HG02973 (cell line): ENCODE data around the gene LHX5.

Experiments
- ATAC-seq: cut with Tn5 transposase; IDR thresholded peaks from one replicate; pipeline ENCODE4 v1.9.1; 2021; ENCODE audit warnings: moderate library complexity; ENCODE audit not compliant: unreplicated experiment

Gene LHX5

DNA sequence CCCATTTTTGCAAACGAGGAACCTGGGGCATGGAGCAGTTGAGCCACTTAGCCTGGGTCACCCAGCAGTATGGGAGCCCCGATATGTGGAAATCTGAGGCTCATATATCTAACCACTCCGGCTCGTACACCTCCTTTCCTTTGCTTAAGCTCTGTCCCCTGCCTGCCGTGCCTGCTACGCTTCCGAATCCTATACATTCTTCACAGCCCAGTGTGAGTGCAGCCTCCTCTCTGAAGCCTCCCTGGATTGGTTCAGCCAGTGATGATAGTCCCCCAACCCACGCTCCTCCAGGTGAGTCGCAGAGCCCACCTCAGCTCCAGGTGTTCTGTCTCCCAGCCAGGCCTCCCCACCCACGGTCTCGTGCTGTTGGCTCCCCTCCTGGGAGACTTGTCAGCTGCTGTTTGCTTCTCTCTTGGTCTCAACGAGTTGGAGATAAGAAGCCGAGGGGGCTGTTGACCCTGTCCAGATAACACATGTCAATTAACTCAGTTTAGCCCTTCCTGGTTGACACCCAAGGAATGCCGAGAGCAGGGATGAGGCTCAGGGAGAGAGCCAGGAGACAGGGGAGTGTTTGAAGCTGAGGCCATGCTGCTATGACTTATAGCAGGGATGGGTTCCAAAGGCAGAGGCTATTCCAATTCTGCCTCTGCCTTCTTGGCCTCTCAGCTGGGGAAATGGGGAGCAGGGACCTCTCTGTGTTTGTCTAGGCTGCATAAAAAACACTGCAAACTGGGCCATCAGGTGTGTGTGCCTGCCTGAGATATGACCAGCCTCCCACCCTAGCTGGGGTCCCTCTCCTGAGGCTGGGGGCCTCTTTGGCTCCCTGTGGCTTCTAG lies 30.5 kb downstream of the LHX5 start:
- ATAC-seq, result no peak

DNA sequence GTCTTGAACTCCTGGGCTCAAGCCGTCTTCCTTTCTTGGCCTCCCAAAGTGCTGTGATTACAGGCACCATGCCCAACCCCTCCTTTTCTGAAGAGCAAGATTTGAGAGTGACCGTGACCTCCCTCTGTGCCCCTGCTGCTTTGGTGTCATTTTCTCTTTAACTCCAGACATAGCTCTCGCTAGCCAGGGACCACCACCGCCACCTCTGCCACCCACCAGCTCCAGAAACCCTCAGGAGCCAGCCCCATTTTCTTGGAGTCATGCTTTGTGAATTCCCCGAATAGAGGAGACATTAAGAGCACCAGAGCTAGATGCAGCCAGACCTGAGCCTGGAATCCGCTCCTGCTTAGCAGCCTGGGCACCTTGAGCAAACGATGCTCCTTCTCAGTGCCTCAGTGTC lies 31.3 kb downstream of the LHX5 start:
- no peak for ATAC-seq

DNA sequence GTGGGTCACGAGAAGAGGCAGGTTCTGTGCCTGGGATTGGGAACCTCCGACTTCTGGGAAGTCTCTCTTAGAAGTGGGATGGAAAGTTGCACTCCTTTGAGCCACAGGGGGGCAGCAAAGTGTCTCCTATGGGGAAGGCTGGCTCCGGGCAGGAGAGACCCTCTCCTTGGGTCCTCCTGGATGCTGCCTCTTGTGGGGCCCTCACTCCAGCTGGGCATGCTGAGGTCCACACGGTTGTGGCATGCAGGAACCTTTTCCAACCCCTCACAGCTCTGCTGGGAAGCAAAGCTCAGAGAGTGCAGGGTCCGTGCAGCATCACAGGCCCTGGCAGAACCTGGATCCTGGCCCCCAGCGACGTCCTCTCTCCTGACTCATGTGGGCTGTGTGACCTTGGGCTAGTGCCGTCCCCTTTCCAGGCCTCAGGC lies 32.1 kb downstream of the LHX5 start:
- ATAC-seq, result no peak

DNA sequence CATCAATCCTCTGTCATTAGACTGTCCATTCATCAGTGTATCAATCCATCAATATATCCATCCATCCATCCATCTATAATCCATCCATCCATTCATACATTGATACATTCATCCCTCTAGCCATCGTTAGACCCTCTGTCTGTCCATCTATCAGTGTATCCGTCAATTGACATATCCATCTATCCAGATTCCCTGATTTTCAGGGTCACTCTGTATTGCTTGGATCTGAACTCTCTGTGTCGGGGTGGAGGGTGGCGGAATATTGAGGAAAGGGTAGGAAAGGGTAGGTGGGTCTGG lies 32.4 kb downstream of the LHX5 start:
- ATAC-seq, result no peak

DNA sequence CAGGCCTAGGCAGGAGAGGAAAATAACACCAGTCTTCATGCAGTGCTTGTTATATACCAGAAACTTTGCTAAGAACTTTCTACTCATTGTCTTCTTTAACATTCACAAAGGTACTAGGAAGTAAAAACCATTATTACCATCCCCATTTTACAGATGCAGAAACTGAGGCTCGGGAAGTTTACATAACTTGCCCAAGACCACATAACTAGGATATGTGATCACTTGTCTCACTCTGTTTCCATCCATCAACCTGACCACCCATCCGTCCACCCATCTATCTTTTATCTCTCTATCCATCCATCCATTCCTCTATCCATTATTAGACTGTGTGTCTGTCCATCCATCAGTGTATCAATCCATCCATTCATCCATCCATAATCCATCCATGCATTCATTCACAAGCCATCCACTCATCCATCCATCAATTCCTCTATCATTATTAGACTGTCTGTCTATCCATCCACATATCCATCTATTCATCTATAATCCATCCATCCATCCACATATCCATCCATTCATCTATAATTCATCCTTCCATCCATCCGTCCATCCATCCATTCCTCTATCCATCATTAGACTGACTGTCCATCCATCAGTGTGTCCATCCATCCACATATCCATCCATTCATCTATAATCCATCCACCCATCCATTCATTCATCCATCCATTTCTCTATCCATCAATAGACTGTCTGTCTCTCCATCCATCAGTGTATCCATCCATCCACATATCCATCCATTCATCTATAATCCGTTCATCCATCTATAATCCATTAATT lies 33.0 kb downstream of the LHX5 start:
- ATAC-seq, result no peak

DNA sequence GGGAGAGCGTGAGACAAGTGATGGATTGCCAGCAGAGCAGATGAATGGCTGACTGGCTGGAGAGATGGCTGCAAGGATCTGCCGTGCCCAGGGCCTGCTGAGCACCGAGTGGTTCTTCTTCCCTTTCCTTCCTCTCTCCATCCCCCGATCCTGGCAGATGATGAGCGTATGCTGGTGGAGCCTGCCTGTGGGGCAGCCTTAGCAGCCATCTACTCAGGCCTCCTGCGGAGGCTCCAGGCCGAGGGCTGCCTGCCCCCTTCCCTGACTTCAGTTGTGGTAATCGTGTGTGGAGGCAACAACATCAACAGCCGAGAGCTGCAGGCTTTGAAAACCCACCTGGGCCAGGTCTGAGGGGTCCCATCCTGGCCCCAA lies 34.0 kb downstream of the LHX5 start:
- ATAC-seq, result no peak

DNA sequence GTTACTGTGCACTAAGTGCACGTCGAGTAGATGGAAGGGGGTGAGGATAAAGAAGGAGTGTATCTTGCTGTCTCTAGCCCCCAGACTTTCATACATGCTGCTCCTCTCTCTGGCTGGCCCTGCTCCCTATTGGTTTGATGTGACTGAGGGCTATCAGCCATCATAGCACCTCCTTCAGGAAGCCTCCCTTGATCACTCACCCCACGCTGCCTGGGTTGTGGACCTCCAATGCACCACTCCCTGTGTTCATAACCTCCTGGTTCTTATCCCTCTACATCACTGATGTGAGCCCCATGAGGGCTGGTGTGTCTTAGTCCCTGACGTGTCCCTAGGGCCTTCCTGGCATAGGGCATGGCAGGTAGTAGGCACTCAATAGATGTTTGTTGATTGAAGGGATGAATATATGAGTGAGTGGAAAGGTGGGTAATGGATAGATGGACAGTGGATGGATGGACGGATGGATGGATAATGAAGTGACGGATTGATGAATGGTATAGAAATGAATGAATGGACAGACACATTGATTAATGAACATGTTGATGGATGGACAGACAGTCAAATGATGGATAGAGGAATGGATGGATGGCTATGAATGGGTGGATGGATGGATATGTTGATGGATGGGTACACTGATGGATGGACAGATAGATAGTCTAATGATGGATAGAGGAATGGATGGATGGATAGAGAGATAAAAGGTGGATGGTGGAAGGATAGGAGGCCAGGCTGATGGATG lies 34.5 kb downstream of the LHX5 start:
- ATAC-seq, result no peak

DNA sequence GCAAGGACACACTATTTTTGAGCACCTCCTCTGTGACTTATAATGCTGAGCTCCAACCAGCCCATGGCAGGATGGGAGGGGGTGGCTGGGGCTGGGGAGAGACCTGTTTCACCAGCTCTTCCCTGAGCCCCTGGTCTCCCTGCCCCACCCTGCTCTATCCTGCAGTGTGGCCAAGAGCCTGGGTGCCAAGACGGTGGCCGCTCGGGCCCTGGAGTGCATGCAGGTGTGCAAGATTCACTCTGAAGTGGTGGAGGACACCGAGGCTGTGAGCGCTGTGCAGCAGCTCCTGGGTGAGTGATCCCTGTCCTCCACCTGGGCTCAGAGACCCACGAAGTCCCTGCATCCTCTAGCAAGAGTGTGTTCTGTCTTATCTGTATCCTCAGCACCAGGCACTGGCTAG lies 35.1 kb downstream of the LHX5 start:
- no peak for ATAC-seq

DNA sequence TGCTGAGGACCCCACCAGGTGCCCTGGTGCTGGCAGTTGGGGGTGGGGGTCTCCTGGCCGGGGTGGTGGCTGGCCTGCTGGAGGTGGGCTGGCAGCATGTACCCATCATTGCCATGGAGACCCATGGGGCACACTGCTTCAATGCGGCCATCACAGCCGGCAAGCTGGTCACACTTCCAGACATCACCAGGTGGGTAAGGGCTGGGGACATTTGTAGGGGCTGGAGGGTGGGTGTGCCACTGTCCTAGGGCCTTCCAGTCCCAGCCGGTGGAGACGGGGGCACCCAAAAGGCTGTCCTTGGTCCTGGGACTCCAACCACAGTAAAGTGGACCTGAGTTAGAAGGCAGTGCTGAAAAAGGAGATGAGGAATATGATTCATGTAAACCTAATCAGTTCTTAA lies 36.3 kb downstream of the LHX5 start:
- ATAC-seq, result no peak

DNA sequence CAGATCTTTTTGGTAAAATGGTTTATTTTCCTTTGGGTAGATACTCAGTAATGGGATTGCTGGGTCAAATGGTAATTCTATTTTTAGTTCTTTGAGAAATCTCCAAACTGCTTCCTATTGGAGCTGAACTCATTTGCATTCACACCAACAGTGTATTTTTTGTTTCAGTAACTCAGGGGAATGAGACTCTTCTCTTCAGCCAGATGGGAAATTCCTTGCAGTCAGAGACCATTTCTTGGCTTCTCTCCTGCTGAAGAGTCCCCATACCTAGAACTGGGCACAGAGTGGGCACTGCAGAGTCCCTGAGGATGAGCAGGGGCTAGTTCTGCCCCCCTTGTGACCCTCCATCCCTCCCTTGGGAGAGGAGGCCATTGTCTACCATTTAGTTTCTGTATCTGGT lies 38.7 kb downstream of the LHX5 start:
- no peak for ATAC-seq

DNA sequence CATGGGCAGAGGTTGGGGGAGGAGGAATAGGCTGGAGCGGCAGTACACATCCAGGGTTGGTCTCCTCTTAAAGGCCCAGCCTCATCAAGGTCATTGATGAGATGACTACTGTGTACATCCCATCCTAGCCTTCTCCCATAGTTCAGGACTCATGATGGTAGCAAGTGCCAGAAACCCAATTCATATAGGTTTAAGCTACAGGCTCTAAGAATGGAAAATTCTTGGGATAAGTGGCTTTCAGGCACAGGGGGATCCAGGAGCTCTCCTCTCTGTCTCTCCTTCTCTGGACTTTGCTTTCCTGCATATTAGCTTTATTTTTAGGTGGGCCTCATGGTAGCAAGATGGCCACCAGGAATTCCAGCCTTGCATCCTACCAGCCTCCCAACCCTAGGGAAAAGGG lies 43.2 kb downstream of the LHX5 start:
- ATAC-seq, result no peak

DNA sequence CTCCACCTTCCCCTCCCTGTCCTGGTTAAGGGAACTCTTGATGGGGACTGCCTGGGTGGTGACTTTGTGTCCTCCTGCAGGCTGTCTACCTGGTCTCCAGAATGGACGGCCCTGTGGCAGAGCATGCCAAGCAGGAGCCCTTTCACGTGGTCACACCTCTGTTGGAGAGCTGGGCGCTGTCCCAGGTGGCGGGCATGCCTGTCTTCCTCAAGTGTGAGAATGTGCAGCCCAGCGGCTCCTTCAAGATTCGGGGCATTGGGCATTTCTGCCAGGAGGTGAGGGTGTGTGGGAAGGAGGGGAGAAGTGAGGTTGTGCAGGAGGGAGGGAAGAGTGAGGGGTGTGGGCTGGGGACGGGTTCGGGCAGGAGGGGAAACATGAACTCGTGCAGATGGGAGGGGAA lies 43.8 kb downstream of the LHX5 start:
- ATAC-seq, result no peak

DNA sequence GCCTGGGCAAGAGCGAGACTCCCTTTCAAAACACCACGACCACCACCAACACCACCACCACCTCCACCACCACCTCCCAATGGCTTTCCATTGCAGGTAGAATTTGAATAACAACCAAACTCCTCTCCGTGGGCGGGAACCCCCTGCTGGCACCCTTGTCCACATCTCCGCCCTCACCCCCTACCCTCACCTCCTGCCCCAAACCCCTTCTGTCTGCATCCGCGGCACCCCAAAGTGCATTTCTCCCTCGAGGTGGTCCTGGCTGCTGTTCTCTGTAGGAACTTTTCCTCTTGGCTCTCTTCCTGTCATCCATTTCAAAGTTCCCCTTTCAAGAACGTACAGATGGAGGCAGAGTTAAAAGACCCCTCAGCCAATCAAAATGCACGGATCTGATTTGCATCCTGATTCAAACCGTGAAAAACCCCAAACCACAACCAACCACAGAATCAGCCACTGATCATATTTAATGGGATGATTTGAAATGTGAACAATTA lies 45.7 kb downstream of the LHX5 start:
- no peak for ATAC-seq

DNA sequence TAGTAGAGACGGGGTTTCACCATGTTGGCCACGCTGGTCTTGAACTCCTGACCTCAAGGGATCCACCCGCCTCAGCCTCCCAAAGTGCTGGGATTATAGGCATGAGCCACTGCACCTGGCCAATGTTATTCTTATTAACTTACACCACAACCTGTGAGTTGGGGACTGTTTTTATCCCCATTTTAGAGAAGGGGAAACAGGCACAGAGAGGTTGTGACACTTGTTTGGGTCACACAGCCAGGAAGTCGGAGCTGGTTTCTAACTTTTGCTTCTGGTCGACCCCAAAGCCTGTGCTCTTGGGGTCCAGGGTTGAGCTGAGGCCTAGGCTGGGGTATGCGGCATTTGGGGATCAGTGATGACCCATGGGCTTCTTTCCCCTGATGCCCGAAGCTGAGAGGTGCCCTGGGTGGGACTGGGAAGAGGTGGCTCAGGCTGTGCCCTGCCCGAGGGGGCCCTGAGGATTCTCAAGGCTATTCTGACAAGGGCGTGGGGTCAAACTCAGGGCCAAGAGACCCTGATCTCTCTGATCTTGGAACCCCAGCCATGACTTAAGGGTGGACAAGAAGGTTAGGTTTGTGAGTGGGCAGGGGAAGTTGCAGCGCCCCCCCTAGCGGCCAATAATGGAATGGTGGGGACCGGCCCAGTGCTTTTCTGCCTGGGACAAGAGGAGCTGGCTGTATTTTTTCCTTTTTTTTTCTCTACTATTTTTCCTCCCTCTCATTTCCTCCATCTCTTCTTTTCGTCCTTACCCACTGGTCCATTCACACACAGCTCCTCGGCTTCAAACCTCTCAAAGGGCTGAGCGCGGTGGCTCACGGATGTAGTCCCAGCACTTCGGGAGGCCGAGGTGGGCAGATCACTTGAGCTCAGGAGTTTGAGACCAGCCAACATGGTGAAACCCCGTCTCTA lies 46.5 kb downstream of the LHX5 start:
- ATAC-seq, result no peak

DNA sequence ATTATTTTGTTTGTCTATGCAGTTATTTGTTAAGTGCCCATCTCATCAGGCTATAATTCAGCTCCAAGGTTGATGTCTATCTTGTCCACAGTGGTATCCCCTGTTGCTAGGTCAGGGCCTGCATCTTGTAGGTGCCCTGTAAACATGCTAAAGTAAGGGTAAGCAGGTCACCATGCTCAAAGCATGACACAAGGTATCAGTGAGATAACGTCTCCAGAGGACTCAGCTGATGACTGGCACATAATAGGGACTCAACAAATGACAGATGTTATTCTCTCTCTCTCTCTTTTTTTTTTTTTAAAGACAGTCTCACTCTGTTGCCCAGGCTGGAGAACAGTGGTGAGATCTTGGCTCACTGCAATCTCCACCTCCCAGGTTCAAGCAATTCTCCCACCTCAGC lies 47.2 kb downstream of the LHX5 start:
- ATAC-seq, result no peak

DNA sequence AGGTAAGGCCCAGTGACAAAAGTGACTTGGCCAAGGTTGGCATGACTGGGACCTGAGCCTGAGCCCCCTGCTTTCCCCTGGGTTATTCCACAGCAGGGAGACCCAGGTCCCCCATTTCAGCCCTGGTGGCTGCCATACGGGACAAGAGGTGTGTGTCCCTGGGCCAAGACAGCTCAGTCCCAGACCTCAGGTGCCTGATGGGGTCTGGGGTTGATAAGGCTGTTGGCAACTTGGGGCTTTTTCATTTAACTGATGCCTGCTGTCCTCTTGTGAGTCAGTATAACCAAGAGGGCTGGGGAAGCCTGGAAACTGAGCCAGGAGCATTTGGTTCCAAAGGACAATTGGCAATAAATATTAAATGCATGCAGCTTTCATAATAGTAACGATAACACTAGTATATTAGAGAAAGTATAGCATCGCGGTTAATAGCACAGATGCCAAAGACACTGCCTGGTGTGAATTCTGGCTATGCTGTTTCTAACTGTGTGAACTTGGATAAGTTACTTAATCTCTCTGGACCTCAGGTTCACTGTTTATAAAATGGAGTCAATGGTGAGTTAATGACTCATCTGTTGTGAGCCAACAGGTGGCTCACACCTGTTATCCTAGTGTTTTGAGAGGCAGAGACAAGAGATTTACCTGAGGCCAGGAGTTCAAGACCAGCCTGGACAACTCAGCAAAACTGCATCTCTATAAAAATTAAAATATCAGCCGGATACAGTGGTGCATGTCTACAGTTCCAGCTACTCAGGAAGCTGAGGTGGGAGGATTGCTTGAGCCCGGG lies 48.6 kb downstream of the LHX5 start:
- ATAC-seq, result no peak

DNA sequence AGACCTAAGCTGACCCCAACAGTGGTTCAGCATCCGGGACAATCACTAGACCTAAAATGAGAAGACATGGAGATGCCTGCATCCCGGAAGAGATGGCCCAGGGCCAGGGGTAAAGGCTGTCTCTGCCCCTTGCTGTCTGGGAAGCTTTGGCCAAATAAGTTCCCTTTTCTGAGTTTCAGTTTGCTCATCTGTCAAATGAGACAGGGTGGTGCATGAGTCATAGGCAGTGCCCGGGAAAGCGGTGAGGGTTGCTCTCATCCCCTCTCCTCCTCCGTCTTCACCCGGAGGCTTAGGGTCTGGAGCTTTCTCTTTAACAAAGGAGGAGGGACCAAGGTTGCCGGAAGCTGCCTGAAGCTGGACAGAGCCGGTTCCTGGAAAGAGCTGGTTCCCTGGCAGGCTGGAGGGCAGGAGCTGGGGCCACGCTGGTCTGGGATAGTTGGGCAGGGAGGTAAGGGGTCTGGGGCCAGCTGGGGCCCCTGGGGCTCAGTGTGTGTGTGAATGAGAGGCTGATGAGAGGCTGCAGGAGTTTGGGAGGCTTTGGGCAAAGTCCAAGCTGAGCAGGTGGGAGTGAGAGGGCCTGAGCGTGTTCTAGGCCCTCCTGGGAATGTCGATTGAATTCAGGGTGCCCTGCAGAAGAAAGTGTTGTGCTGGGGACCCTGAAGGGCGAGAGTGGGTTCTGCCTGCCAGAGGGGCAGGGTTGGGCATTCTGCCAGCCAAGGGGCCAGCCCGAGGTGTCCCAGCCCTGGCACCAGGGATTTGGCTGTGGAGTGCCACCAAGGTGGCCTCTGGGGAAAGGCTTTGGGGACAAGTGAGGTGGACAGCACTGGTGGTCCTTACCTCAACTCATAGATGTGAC lies 49.4 kb downstream of the LHX5 start, which contains the start of gene SDSL:
TSS of gene SDSL (plus strand) at position 351 of the 856 bp plus-strand sequence. CDS start 5,603 bp downstream, outside the sequence.
- peak; percentile 87 for ATAC-seq

DNA sequence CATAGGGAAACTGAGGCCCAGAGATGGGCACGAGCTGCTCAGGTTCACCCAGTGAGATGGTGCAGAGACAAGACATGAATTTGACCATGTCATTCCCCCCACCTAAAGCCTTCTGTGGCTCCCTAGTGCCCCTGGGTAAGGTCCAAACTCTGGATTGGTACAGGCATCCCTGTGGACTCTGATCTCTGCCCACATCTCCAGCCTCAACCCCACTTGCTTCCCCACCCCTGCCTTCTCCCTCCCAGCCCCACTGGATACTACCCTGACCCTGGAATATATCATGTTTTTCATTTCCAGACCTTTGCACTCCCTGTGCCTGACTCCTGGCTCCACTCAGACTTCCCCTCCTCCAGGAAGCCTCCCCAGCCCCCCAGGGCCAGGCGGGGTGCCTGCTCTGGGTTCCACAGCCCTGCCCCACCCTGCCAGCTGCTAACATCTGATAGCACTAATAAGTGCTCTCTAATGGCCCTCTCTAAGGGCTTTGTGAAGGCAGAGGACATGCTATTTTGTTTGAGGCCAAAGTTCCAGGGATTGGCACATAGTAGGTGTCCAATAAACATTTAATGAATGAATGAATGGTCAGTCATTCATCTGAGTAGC lies 50.6 kb downstream of the LHX5 start:
- ATAC-seq, result no peak
